Activated CD8-positive, alpha-beta memory T cell treated with anti-CD3 and anti-CD28 coated beads, Interleukin-2, amount 50 U/mL, for 4 hours (primary cell): ENCODE measurements around the gene KISS1.
"Not testable (repeated sequence)": the region's sequence is repeated elsewhere in the genome, so short reads cannot be mapped to it uniquely, and the experiment has no call there.

Source experiments
- DNase-seq: peaks from one replicate; pipeline ENCODE4 v3.0.0-alpha.2; 2020

Gene KISS1, protein sequence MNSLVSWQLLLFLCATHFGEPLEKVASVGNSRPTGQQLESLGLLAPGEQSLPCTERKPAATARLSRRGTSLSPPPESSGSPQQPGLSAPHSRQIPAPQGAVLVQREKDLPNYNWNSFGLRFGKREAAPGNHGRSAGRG

DNA sequence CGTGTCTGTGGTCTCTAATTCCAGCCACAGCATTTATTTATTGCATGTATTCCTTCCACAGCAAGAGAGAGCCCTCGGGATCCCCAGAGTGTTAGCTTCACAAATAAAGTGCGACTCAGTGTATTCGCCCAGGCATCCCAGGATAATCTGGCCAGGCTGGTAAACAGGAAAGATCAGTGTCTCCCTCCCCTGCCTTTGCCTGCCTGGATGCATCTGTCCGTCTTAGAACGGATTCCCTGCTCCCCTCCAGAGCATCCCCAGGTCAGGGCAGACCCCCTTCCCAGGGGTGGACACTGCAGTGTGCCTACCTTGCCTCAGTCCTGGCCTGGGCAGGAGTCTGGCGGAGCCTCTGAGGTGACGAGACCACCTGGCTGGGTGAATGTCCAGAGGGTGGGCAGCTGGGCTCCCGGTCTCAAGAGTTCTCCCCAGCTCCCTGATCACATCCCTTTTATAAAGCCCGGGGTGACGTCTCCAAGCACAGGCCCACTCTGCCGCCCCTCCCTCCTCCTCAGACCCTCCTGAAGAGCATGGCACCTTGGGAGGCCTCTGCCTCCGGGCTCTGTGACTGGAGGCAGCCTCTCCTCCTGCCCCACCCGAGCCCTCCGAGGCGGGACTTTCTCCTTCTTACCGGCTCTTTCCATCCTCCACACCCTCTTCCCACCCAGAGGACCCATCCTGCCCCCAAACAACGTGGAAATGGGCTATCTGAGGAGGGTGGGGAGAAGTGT, at the start of gene KISS1:
Gene KISS1 (minus strand): TSS at position 424 of the 728 bp plus-strand sequence. CDS start 3,615 bp downstream, outside the sequence.
- DNase-seq, result no peak

DNA sequence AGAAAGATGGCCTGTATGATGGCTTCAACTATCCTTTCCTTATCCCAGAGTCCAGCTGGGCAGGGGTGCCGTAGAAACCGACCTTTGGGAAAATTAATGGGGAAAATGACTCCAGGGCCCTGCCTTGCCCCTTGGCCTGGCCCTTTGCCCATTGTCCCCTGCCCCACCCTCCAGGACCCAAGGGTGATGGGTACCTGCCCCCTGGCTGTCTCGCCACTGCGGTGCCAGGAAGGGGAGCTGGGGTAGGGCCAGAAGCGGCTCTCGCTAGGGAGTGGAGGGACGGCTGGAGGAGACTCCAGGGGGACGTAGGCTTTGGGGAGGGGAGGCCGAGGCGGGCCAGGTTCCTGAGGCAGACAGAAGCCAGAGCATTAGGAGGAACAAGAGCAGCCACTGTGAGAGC, 46.6 kb upstream of the KISS1 start:
- no peak for DNase-seq

DNA sequence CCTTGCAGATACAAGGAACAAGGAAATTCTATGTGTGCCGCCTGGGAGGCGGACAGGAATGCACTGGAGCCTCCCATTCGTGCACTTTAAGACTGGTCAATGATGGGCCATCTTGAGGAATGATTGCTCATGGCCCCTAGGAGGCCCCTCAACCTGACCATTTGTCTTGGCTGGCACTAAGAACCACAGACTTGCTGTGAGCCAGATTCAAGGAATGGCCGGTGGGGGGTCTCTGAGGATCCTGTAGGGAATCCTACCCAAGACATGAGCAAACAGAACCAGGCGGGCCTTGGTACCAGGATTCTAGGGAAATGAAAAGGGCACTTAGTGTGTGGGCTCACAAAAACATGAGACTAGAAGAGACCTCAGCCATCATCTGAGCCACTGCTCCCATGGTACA, 45.6 kb upstream of the KISS1 start:
- DNase-seq, result no peak

DNA sequence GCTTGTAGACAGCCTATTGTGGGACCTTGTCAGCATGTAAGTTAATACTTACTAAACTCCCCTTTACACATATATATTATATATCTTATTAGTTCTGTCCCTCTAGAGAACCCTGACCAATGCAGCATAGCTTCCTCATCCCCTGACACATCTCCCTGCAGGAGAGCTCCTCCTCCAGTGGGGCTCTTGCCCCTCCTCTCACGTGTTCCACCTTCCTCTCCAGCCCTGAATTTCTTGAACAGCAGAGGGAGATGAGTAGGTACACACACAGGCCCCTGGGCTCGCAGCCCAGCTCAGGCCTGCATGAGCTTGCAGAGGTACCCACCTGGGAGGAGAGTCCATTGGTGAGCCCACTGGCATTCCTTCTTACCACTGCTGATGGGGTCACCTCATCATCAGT, 44.8 kb upstream of the KISS1 start:
- no peak for DNase-seq

DNA sequence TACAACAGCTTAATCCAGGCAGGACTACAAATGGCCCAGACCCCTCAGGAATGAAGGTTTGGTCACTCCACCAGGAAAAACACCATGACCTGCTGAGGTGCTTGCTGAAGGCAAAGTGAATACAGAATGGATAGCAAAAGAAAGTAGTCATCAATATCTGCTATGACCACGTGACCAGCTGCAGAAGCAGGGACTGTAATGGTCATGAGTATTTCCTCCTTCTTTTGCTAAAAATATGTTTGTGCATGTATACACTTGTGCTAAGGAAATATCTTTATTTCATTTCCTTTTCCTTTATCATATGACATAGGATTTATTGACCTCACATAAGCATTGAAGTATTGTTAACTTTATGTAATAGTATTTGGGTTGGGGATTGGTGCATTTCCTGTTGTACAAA, 43.9 kb upstream of the KISS1 start:
- no peak for DNase-seq

DNA sequence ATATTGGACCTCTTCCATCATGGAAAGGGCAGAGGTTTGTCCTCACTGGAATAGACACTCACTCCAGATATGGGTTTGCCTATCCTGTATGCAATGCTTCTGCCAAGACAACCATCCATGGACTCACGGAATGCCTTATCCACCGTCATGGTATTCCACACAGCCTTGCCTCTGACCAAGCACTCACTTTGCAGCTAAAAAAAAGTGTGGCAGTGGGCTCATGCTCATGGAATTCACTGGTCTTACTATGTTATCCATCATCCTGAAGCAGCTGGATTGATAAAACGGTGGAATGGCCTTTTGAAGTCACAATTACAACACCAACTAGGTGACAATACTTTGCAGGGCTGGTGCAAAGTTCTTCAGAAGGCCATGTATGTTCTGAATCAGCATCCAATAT, 43.1 kb upstream of the KISS1 start:
- DNase-seq, result not testable (repeated sequence)

DNA sequence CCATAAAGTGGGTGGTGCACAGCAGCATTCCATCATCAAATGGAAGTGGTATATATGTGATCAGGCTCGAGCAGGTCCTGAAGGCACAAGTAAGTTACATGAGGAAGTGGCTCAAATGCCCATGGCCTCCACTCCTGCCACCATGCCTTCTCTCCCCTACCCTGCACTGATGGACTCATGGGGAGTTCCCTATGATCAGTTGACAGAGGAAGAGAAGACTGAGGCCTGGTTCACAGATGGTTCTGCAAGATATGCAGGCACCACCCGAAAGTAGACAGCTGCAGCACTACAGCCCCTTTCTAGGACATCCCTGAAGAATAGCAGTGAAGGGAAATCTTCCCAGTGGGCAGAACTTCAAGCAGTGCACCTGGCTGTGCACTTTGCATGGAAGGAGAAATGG, 42.2 kb upstream of the KISS1 start:
- not testable (repeated sequence) for DNase-seq

DNA sequence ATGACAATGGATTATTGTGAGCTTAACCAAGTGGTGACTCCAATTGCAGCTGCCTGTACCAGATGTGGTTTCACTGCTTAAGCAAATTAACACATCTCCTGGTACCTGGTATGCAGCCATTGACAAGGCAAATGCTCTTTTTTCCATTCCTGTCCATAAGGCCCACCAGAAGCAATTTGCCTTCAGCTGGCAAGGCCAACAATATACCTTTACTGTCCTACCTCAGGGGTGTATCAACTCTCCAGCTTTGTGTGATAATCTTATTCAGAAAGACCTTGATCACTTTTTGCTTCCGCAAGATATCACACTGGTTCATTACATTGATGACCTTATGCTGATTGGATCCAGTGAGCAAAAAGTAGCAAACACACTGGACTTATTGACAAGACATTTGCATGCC, 41.2 kb upstream of the KISS1 start:
- DNase-seq, result not testable (repeated sequence)

DNA sequence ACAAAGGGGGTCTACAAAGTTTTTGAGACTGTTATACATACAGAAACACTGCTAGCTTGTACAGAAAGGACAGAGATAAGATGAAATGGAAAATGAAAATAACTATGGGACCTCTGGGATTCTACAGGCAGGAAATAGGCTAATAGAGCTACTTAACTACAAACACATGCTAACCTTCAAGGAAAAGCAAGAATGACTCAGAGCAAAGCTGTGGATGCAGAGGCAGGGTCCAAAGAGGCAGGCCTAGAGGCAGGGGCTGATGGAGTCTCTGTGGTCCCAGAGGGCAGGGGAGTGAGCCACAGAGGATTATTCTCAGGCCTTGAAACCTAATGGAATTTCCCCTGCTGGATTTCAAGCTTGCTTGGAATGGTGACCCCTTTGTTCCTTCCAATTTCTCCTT, 36.2 kb upstream of the KISS1 start:
- DNase-seq, result no peak

DNA sequence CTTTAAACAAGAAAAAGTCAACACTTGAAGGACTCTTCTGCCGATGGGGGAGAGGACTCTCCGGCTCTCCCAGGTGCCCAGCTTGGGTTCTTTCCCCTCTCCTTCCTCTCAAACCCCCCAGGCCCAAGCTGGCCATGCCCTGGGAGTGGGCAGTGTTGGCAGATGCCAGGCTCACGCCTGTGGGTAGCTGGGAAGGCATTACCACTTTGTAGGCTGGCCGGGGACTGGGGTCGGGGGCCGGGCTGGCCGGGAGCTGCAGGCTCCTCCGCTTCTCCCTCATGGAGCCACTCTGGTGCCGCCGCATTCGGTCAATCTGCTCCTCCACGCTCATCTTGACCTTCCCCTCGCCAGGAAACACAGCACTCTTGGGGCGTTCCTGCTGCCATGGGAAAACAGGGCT, 33.9 kb upstream of the KISS1 start:
- no peak for DNase-seq

DNA sequence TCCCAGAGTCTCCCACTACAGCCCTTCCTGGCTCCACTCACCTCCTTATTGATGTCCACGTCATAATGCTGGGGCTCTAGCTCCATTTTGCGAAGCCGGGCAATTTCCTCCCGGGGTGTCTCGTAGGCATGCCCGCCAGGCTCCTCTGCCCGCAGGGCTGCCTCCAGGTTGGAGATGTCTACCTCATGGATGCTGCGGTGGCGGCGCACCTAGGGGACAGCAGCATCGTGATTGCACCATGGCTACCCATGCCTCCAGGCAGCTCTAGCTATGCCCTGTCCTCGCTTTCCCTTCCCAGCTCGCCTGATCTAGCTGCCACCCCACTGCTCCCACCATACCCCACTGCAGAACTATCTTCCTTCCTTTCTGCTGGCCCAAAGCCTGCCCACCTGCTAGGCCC, 32.6 kb upstream of the KISS1 start:
- no peak for DNase-seq

DNA sequence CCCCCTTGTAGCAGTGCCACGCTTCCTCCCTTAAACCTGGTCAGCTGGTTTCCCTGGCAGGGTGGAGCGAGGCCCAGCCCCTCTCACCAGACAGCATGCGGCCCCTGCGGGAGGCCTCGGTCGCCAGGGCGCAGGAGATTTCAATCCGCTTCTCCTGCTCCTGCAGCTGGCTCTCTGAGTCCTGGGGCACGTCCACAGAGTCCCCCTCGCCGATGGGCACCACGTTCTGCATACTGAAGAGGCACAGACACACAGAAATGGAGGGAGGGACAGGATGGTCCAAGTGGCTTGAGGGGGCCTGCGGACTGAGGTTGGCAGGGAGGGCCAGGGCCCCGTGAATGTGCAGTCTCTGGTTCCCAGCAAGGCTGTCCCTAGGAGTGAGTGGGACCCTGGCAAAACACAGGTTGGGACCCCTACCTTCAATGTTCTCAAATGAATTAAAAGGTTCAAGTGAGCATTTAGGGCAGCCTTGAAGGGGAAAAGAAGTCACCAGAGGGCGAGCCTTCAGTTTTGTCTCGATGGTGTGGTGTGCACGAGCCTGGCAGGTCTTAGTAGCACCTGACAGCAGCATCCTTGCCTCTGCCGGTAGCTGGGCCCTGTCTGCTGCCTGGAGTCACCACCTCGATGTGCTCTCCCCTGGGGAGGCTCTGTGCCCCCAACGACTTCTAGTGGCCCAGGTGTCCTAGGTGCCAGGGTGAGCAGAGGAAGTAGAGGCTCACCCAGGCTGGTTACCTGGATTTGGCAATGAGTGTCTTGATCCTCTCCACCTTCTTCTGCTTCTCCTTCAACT, 31.9 kb upstream of the KISS1 start:
- DNase-seq, result no peak

DNA sequence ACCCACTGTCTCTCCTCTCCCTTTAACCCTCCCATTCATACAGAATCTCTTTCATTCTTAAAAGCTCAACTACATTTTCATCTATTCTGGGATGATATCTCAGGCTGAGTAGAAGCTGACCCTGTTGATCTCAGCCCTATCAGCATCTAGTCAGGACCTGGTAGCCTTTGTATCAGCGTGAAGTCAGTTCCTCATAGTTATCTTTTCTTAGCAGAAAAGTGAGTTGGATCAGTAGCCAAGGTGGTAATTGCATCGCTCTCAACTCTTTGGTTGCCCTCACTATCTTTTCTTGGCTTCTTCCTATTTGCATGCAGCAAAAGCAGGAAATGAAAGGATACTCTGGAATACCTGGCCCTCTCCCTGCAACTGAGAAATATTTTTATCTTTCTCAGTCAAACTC, 31.1 kb upstream of the KISS1 start:
- no peak for DNase-seq

DNA sequence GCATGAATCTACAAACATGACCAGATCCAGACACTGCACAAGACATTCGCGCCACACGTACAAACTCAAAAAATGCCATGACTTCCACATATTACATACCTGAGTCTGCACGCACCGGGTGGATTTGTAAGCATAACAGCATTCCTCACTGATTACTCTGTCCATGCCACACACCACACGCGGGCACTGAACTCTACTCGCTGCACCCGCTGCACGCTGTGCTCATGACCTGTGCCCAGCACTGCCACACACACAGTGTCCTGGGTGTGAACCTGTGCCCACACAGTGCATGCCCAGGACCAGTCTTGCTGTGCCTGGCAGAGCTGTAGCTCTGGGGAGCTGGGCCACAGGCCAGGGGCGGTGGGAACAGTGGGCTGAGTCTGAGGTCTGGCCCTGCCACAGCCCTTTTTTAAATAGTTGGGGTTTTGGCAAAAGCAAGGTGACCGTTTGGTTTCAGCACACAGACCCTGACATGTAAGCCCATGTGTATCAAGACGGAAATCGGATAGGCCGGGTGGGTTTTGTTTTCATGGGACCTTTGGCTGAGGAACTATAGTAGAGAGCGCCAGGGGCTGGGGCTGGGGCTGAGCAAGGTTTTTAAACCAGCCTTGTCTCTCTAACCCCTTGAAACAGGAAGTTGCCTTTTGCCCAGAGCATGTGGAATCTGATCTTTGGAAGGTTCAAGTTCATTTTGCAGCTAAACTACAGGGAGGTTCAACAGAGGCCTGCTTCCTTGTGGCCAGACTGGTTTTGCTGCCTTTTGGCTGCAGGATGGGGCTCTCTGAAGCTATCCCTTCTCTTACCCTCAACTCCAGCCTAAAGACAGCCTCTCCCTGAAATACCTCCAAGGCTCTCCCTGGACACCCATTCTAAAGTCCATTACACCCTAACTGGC, 29.8 kb upstream of the KISS1 start:
- no peak for DNase-seq

DNA sequence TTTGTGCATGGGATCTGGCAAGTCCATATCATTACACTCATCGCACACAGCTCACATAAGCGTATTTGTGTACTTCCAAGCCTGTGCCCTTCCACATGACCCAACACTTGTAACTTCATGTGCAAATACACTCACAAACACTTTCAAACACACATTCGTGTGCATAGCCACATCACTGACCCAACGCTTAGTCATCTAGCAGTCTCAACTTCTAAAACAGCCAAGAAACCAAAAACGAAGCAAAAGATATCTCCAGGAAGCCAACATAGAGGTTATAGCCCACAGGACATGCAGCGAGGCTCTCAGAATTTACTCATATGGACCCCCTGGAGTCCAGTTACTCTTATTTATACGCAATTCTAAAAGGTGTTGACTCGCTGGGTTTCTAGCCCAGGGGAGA, 28.4 kb upstream of the KISS1 start:
- no peak for DNase-seq

DNA sequence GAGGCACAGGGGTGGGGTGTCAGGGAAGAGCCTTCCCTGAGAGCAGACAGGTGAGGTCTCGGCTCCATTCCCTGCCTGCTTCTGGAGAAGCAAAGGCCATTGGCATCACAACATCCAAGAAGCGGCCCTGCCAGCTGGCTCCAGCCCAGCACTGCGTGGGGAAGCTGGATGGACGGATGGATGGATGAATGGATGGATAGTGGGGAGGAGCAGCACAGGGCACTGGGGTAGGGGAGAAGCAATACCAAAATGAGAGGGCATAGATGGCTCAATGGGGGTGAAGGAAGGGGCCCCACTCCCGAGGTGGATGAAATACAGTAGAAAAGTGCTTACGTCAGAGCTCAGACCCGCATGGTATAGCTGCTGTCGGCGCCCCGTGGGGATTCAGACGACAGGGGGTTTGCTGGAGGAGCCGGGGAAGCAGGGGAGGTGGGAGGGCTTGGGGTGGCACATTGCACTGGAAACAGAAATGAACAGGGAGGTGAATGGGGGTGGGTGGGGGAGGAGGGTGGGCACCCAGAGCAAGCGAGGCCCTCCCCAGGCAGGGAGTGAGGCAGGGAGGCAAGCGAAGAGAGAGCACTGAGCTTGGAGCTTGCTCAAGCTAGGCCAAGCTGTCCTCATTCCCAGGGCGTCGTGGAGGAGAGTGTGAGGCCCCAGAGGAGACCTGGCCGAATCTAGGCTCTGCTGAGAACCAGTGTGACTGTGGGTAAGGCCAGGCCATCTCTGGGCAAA, 27.0 kb upstream of the KISS1 start:
- DNase-seq, result no peak

DNA sequence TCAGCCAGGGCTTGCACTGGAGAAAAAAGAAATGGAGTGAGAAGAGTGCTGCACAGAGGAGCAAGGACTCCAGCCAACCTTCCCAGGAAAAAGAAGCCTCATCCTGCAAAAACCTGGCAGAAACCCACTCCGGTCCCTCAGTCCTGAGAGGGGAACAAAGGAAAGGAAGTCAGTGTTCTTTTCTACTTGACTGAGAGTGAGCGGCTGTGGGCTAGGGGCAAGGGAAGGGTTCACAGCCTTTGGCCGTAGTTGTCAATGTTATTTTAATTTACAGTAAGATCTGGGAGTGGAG, 26.4 kb upstream of the KISS1 start:
- DNase-seq, result no peak

DNA sequence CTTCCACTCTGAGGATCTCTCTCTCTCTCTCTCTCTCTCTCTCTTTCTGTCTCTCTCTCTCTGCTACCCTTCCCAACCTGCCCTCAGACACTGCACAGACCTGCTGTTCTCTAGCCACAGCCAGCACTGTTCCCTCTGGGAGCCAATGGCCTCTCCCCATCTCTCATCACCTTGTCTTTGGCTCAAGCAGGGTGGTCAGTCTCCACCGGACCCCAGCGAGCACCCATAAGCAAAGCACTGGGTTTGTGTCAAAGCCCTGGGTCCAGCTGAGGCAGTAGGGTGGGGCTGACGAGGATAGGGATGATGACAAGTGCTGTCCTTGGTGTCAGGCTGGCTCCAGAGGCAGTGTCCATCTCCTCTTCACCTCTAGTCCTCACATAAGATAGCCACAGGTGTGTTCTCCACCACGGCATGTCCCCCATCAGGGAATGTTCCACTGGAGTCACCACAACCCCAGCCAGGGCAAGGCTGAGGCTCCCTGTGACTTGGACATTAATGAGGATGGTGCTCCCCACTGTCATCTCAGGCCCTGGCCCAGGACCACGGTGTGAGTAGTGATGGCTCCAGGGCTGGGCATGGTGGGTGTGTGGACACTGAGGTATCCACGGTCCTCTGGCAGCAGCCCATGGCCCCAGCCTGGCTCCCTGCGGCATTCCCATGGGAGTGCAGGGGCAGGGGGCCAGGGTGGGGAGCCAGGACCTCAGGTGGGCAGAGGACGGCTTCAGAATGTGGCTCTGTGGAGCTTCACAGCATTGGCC, 25.9 kb upstream of the KISS1 start:
- DNase-seq, result no peak

DNA sequence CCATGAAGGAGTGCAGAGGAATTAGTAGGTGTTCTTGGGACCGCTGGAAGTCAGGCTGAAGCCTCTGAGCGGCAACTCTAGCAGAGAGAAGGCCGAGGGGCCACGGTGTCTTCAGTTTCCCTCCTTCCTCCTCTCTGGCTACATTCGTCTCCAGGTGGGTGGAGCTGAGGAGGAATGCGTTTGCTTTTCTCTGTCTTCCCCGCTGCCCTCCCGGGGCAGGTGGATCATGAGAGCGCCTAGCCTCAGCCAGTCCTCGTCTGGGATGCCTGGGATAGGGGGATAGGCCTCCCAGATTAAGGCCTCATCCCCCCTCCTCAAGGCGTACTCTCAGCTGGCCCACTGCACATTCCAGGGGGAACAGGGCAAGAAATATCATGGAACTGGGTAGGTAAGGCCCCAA, 25.0 kb upstream of the KISS1 start:
- no peak for DNase-seq

DNA sequence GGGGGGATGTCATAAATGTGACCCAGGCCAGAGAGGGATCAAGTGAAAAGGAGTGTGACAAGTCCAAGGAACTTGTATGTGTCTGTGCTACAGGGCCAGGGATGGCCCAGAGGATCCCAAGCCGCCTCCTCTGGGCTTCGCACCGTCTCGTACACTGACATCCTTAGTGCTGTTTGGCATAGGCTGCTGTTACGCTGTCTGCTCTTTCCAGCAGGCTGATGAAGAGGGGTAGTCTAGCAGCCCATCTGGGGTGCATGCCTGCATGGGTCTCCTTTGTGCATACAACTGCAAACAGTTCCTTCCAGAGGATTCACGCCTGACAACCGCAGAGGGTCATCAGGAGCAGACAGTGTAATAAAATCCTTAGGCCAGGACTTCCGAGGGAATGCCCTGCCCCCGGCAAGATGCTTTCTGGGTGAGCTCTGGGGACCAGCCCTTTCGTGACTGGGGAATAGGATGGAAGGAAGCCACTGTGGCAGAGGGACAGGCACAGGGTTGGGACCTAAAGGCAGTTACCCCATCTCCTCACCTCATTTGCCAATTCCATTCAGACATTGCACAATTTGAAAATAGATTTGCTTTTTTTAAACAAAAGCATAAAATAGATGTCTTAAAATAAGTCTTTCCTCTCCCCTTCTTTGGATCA, 23.8 kb upstream of the KISS1 start:
- DNase-seq, result no peak

DNA sequence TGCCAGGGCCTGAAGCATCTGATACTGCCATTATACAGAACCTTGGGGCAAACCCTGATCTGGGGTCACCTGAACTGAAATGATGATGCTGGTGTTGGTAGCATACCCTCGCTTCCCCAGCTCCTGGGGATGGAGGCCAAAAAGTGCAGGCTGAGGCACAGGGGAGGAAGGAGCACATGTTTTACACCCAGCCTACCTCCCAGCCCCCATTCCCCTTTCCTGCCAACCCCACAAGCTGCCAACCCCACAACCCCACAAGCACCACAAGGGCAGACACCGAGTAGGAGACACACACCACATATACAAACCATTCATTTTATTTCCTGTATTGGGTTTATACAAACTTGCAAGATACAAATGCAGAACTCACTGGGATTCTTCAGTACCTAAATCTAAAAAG, 22.3 kb upstream of the KISS1 start:
- DNase-seq, result no peak

DNA sequence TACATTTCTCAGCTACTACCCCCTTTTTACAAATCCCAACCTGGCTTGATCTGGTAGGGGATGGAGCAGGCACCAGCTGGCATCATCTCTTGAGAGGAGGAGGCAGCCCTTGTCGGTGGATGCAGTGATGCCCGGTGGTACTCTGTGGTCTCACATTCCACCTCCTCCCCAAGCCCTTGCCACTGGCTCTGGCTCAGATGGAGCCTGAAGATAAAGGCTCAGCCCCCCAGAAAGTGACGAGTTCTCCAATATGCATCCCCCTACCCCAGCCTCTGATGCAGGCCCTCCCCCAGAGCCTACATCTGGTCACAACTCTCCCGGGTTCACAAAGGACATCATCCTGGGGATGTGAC, 21.3 kb upstream of the KISS1 start:
- DNase-seq, result no peak
